Mononuclear cell (primary cell): ENCODE measurements around the gene UBN2. TPM values are rescaled to one million over a fixed set of nuclear protein-coding genes. Genes with fewer than 3 reads are reported as not detected.
"Not testable (repeated sequence)": the region's sequence is repeated elsewhere in the genome, so short reads cannot be mapped to it uniquely, and the experiment has no call there.

ENCODE experiments used
- H3K27me3 ChIP-seq: 2 replicates; pipeline ENCODE4 v1.6.0; 2011; ENCODE audit warnings: low read length, control low read depth; ENCODE audit not compliant: insufficient read depth
- H3K4me1 ChIP-seq: 2 replicates; pipeline ENCODE4 v1.5.1; 2011; ENCODE audit warnings: mild to moderate bottlenecking, low read length, control low read depth; ENCODE audit not compliant: insufficient read depth
- H3K4me3 ChIP-seq: 2 replicates; pipeline ENCODE4 v1.5.1; 2011; ENCODE audit warnings: mild to moderate bottlenecking, low read length, moderate library complexity
- H3K9me3 ChIP-seq: 2 replicates; pipeline ENCODE4 v1.5.1; 2011; ENCODE audit warnings: low read depth, mild to moderate bottlenecking, control low read depth, low read length
- total RNA-seq: library from RNA; depleted of rRNA; stranded (reverse); fragments of >200 nt; gene quantifications from one replicate; pipeline ENCODE4 v1.2.3, GENCODE V29; 2012

UBN2 gene
- 6.0 TPM for total RNA-seq

- peak within 1 kb of the TSS; percentile 92 for H3K4me3 ChIP-seq
- H3K27me3 ChIP-seq, result no peaks in the 10 kb centered on the region
Observed at GRCh38 chr7:139230774-139231512, at the start of gene UBN2. Gene UBN2 (plus strand): TSS chr7:139231237. CDS start chr7:139231485, 248 bp downstream.

GRCh38 chr7:139181404-139181803 is 49.6 kb upstream of the UBN2 start:
- Histone ChIP-seq H3K4me3 (no peak overlapping the region), H3K9me3 (no peaks in the 10 kb centered on the region), H3K4me1 (peaks cover 4% of the 10 kb centered on the region), H3K27me3 (no peaks in the 10 kb centered on the region)

More at GRCh38 chr7:139230774-139231512, at the start of gene UBN2:
- H3K4me1 ChIP-seq, result peaks cover 14% of the 10 kb centered on the region
- H3K9me3 ChIP-seq, result no peaks in the 10 kb centered on the region

GRCh38 chr7:139182363-139182762 is 48.7 kb upstream of the UBN2 start:
- no peaks in the 10 kb centered on the region for H3K9me3 ChIP-seq
- H3K4me3 ChIP-seq, result no peak overlapping the region
- H3K4me1 ChIP-seq, result peaks cover 4% of the 10 kb centered on the region
- H3K27me3 ChIP-seq, result no peaks in the 10 kb centered on the region

- Histone ChIP-seq H3K27me3 (no peaks in the 10 kb centered on the region), H3K4me3 (no peak overlapping the region), H3K9me3 (no peaks in the 10 kb centered on the region), H3K4me1 (peaks cover 4% of the 10 kb centered on the region)
Observed at GRCh38 chr7:139183251-139183650, 47.8 kb upstream of the UBN2 start.

GRCh38 chr7:139183878-139184338 is 47.1 kb upstream of the UBN2 start:
- peaks cover 4% of the 10 kb centered on the region for H3K4me1 ChIP-seq
- H3K27me3 ChIP-seq, result no peaks in the 10 kb centered on the region
- H3K4me3 ChIP-seq, result no peak overlapping the region
- H3K9me3 ChIP-seq, result no peaks in the 10 kb centered on the region

GRCh38 chr7:139186146-139186545 is 44.9 kb upstream of the UBN2 start:
- Histone ChIP-seq H3K4me1 (peaks cover 4% of the 10 kb centered on the region), H3K4me3 (no peak overlapping the region), H3K9me3 (no peaks in the 10 kb centered on the region), H3K27me3 (no peaks in the 10 kb centered on the region)

GRCh38 chr7:139189357-139189756 is 41.7 kb upstream of the UBN2 start:
- Histone ChIP-seq H3K27me3 (no peaks in the 10 kb centered on the region), H3K4me3 (no peak overlapping the region), H3K4me1 (no peaks in the 10 kb centered on the region), H3K9me3 (no peaks in the 10 kb centered on the region)

GRCh38 chr7:139192014-139192706 is 38.9 kb upstream of the UBN2 start:
- H3K4me3 ChIP-seq, result no peak overlapping the region
- no peaks in the 10 kb centered on the region for H3K4me1 ChIP-seq
- no peaks in the 10 kb centered on the region for H3K27me3 ChIP-seq
- H3K9me3 ChIP-seq, result no peaks in the 10 kb centered on the region

- Histone ChIP-seq H3K9me3 (peaks cover 9% of the 10 kb centered on the region), H3K27me3 (no peaks in the 10 kb centered on the region), H3K4me3 (no peak overlapping the region), H3K4me1 (no peaks in the 10 kb centered on the region)
Observed at GRCh38 chr7:139200382-139200781, 30.7 kb upstream of the UBN2 start.

- Histone ChIP-seq H3K4me3 (no peak overlapping the region), H3K27me3 (no peaks in the 10 kb centered on the region), H3K4me1 (no peaks in the 10 kb centered on the region), H3K9me3 (peaks cover 25% of the 10 kb centered on the region)
Observed at GRCh38 chr7:139203992-139204391, 27.0 kb upstream of the UBN2 start.

GRCh38 chr7:139205843-139206242 is 25.2 kb upstream of the UBN2 start:
- Histone ChIP-seq H3K4me3 (no peak overlapping the region), H3K9me3 (peaks cover 25% of the 10 kb centered on the region), H3K27me3 (no peaks in the 10 kb centered on the region), H3K4me1 (no peaks in the 10 kb centered on the region)

- no peaks in the 10 kb centered on the region for H3K9me3 ChIP-seq
- H3K4me3 ChIP-seq, result no peak overlapping the region
- H3K27me3 ChIP-seq, result no peaks in the 10 kb centered on the region
- H3K4me1 ChIP-seq, result no peaks in the 10 kb centered on the region
Observed at GRCh38 chr7:139212133-139212532, 18.9 kb upstream of the UBN2 start.

GRCh38 chr7:139213489-139213888 is 17.5 kb upstream of the UBN2 start:
- H3K4me3 ChIP-seq, H3K9me3 ChIP-seq, H3K4me1 ChIP-seq, H3K27me3 ChIP-seq: not testable (repeated sequence)

GRCh38 chr7:139218173-139218572 is 12.9 kb upstream of the UBN2 start:
- Histone ChIP-seq H3K27me3 (no peaks in the 10 kb centered on the region), H3K9me3 (no peaks in the 10 kb centered on the region), H3K4me3 (no peak overlapping the region), H3K4me1 (no peaks in the 10 kb centered on the region)

- Histone ChIP-seq H3K27me3 (no peaks in the 10 kb centered on the region), H3K9me3 (no peaks in the 10 kb centered on the region), H3K4me1 (no peaks in the 10 kb centered on the region), H3K4me3 (no peak overlapping the region)
Observed at GRCh38 chr7:139224219-139224618, 6.8 kb upstream of the UBN2 start.

GRCh38 chr7:139224836-139225235 is 6.2 kb upstream of the UBN2 start:
- not testable (repeated sequence) for H3K4me1 ChIP-seq, H3K27me3 ChIP-seq, H3K4me3 ChIP-seq, H3K9me3 ChIP-seq
